NCI-H446 (cell line): Measurements from ENCODE around the gene SMIM45.
A peak's percentile ranks its signal among the peaks of the same experiment; 100 is the strongest.

Experiments used
- DNase-seq, 2 experiments: peaks; one replicate each; lab custom pipeline; 2025; lab: John Stamatoyannopoulos, UW

The SMIM45 gene

GRCh38 chr22:41951898-41952474, at the start of gene SMIM45:
Gene SMIM45 (plus strand): TSS chr22:41952150.
- DNase-seq = peak in 1 of 2 experiments; percentile 17

DNA sequence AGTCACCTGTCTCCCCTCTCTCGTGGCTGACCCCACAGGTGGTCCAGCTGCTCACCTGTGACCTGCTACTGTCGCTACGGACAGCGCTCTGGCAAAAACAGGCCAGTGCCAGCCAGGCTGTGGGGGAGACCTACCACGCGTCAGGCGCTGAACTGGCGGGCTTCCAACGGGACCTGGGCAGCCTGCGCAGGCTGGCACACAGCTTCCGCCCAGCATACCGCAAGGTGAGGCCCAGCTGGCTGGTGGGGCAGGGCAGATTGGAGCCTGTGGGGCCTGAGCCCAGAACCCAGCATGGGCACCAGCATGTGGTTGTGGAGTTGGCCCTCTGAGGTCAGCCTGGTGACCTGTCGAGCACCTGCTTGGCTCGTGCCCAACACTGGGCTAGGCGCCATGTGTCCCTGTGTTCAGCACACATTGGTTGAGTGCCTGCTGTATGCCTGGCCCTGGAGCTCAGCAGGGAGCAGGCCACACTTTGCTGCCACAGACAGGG, 49.0 kb upstream of the SMIM45 start:
- peak in 1 of 2 experiments; percentile 38 for DNase-seq

- no peak for DNase-seq
These were observed 47.2 kb upstream of the SMIM45 start for GRCh38 chr22:41904450-41905410.

- no peak for DNase-seq
These were observed 46.3 kb upstream of the SMIM45 start for GRCh38 chr22:41905411-41906202.

DNA sequence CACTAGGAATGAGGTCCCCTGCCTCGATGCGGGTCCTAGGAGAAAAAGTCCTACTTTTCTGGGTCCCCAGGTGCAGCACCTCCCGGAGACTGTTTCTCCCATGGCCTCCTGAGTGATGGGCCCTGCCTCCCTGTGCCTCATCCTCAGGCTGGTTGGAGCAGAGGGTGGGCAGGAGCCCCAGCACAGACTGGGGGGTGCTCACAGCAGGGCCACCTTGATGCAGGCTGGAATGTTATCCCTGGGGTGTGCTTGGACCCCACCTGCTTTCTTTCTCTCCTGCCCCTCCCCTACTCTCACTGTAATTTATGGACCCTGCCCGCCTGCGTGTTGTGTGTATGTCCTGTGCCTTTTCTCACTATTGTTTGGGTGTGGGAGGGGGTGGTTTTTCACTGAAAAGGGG, 45.1 kb upstream of the SMIM45 start:
- no peak for DNase-seq

GRCh38 chr22:41907436-41908401, 44.2 kb upstream of the SMIM45 start:
- DNase-seq = no peak

- DNase-seq = no peak
These were observed 43.3 kb upstream of the SMIM45 start for GRCh38 chr22:41908411-41909309.

DNA sequence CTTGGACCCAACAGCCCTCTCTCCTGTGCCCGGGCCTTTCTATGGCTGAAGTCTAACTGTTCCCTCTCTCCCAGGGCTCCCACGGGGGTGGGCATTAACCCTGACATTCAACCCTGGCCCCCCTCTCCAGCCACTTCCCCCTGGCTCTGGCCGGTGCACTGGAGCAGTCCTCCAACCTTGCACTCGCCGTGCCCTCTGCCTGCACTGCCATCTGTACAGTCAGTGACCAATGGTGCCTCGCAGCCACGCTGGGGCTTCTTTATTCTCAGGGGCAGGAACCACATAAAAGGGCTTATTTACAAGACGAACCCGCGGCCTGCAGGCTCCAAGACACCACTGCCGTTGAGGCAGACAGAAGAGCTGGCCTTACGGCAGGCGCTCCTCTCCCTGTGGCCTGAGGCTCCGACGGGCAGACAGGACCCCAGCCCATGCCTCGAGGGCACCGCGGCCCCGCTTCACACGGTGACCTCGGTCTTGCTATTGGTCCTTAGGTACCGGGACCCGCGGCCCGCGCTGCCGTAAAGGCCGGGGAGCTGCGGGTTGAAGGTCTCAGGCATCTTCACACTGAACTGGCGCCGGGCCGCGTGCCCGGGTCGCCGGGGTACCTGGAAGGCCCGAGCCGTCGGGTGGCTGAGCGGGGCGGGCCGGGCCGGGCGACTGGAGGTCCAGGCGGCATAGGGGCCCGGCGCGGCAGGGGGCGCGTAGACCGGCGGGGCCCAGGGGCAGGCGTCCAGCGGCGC, 42.5 kb upstream of the SMIM45 start:
- DNase-seq = no peak

- DNase-seq = no peak
These were observed 41.6 kb upstream of the SMIM45 start for GRCh38 chr22:41910050-41911000.

DNA sequence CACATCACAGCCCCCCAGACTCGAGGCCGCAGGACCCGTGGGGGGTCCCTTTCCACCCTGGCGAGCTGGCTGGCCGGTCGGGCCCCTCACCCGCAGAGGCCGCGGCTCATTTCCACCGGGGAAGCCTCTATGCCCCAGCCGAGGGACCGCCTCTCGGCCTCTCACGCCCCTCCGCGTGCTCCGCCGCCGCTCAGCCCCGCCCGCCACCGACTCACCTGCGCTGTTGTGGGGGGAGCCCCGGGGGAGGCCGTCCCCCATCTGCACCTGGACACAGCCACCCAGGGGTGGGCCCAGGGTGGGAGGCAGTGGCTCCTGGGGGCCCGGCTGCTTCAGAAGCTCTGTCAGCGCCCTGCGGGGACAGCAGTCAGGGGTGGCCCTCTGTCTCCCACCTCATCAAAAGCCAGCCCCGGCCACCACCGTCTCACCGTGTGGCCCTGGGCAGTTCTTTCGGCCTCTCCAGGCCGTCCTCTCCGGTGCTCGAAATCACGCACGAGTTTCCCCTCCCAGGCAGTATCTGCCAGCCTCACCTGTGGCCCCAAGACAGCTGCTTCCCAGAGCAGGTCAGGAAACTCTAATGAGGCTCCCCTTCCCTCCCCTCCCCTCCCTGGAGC, 40.8 kb upstream of the SMIM45 start:
- DNase-seq = no peak

DNA sequence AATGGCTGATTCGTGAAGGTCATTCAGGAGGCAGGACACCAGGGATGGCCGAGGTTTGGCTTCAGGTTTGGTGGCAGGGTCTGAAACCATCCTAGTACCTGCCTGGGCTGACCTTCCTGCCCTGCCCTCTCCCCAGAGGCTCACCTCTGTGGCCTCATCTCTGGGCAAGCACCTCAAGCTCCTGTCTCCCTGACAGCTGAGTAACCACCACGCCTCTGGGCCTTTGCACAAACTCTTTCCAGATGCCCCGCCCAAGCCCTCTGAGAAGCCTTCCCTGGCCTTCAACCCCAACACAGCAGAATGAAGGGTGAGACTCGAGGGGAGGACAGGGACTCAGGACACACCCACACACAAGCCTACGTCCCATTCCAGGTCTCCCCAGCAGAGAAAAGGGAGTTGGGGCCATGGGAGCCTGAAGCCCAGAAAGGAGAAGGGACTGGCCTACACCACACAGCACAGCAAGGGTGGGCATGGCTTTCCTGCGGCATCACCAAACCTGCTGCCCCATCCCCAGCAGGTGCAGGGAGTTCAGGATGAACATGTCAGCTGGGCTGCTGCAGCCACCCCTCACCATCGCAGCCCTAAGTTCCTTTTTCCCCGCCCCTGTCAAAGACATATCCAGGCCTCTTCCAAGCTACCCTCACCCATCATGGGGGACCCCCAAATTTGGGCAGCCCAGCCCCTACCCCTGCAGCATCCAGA, 39.5 kb upstream of the SMIM45 start:
- DNase-seq = no peak

DNA sequence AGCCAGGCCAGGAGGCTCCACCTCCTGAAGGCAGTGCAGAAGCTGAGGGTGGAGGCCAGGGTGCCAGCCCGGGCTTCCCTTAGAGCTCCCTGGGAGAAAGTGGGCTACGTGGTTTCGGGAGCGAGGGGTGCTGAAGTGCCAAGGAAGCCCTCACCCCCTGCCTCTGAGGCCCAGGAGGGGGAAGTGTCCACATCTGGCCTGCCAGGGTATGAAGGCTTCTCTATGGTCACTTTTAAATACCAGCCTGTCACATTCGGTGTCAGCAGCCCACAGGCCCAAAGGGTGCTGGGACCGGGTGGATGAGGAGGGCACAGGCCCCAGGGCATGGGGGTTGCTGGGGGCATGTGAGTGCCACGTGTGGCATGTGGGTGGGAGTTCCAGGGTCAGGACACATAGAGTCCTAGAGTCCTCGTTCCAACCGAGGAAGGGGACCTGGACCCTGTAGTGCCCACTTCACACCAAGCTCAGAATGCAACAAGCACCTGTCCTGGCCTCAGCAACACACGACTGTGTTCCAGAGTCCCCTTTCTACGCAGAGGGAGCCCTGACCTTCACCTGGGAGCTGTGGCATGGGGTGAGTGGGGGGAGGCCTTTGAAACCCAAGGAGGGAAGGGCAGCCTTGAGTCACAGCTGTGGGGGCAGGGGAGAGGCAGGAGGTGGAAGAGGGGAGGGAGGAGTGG, 38.8 kb upstream of the SMIM45 start:
- DNase-seq = no peak

DNA sequence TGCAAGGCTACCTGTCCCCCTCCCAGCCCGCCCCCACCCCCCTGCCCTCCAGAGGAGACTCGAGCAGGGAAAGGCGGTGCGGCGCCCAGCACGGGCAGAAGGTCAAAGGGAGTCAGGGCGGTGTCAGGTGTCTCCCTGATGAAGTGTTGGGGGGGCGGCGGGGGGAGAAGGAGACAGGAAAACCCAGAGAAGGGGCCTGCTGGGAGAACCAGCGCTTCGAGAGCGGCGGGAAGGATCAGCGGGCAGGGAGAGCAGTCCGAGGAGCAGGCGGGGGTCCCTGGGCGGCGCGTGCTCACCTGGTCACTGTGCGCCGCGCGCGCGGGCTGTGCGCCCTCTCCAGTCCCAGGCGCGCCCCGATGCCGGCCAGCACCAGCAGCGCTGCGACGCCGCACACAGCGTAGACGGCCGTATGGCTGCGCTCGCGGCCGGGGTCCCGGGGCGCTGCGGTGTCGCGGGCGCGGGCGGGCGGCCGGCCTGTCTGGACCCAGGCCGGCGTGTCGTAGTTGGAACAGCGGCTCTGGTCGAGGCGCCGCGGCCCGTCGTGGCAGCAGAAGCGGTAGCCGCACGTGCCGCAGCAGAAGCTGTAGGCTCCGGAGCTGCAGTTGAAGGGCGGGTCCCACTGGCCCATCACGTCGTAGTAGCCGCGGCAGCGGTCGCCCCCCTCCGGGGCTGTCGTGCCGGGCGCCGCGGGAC, 38.0 kb upstream of the SMIM45 start:
- no peak for DNase-seq

DNA sequence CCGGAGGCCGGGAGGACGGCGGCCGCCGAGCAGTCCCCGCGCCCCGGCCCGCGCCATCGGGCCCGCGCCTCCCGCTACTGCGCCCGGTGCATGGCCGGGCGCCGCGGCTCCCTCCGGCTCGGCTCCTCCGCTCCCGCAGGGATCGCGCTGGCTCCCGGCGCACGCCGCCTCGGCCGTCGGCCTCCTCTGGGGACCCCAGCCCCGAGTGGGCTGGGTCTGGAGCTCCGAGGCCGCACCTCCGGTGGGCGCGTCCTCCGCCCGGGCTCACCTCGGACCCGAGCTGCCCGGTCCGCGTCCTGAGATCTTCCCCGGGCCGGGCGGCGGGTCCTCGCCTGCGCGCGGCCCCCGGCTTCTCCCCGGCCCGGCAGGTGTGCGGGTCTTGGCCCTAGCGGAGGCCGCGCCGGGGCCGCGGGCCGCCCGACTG, 37.3 kb upstream of the SMIM45 start:
- peak in 1 of 2 experiments; percentile 21 for DNase-seq

DNA sequence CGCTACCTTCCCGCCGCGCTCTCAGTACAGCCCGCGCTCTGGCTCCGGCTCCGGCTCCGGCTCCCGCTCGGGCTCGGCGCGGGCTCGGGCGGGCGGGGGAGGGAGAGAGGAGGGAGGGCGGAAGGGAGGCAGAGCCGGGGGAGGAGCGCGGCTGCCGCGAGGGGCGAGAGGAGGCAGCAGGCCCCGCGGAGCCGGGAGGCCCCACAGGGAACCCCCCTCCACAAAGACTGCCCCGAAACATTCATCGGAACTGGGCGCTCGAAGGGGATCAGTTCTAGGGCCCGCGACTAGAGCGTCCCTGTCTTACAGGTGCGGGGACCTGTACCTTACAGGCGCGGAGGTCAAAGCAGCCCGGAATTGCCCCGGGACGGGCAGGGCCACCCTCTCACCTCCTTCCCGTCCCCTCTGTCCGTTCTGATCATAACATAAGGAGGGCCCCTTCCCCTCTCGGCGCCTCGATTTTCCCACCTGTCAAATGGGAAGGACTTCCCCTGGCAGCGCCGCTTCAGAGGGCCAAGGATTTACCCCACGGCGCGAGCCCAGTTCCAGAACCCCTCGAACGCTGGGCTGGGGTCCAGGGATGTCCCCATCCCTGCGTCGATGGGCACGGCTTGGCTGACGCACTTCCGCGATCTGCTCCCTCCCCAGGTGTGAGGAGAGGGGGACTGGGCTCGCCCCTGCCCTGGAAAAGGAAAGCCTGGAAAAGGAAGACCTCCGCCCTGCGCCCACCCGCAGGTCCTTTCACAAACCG, 36.7 kb upstream of the SMIM45 start, which contains the start of gene SHISA8:
TSS of gene SHISA8 (minus strand) at position 40 of the 751 bp plus-strand sequence. CDS start 407 bp downstream, outside the sequence.
- peak in 1 of 2 experiments; percentile 21 for DNase-seq
